Cardiac muscle cell (in vitro differentiated cells and primary cell): ENCODE data around the gene FRMD5. TPM values are rescaled to one million over a fixed set of nuclear protein-coding genes. Genes with fewer than 3 reads are reported as not detected.

Source experiments
- DNase-seq, 2 donors: peaks; one replicate each; pipeline versions ENCODE4 v3.0.0 to v3.0.0-alpha.2; 2010 to 2017; ENCODE audit warnings: low read depth in 1 of 2, low spot score in 1 of 2
- H3K27ac ChIP-seq: fragments of 200-600 bp; sonication (generic); 2 replicates; pipeline ENCODE4 v1.5.1; 2016
- H3K27me3 ChIP-seq: fragments of 200-600 bp; sonication (generic); 2 replicates; pipeline ENCODE4 v1.6.0; 2016; ENCODE audit warnings: control low read depth
- H3K36me3 ChIP-seq: fragments of 200-600 bp; sonication (generic); 2 replicates; pipeline ENCODE4 v1.5.1; 2016; ENCODE audit warnings: control low read depth
- H3K4me1 ChIP-seq: fragments of 200-600 bp; sonication (generic); 2 replicates; pipeline ENCODE4 v1.8.1; 2017; ENCODE audit warnings: low read depth, mild to moderate bottlenecking, mixed run types
- H3K4me3 ChIP-seq: fragments of 200-600 bp; sonication (generic); 2 replicates; pipeline ENCODE4 v1.5.1; 2016; ENCODE audit warnings: mild to moderate bottlenecking
- H3K9me3 ChIP-seq: fragments of 200-600 bp; sonication (generic); 2 replicates; pipeline ENCODE4 v1.5.1; 2017; ENCODE audit warnings: low read depth, mild to moderate bottlenecking, control low read depth
- CTCF ChIP-seq: IDR thresholded peaks from 2 replicates; pipeline ENCODE4 v1.5.1; 2012; ENCODE audit warnings: low read depth, mild to moderate bottlenecking, low read length
- polyA plus RNA-seq: library from polyadenylated mRNA; unstranded; fragments of >200 nt; fragmentation: Nextera tagmentation; extraction: Ambion mirVana; gene quantifications from 2 replicates; pipeline ENCODE4 v1.2.1, GENCODE V29; 2016
- total RNA-seq: library from RNA; depleted of rRNA; stranded (reverse); fragments of >200 nt; gene quantifications from 2 replicates; pipeline ENCODE4 v1.2.3, GENCODE V29; 2016

The FRMD5 gene
- total and polyA plus RNA-seq, 2 experiments from 2014 or later: 26.8 to 59.7 TPM

- Histone ChIP-seq H3K4me1 (peaks cover 9% of the 10 kb centered on the region), H3K9me3 (no peaks in the 10 kb centered on the region), H3K27ac (no peak overlapping the region), H3K36me3 (no peaks in the 10 kb centered on the region), H3K27me3 (peaks cover 3% of the 10 kb centered on the region), H3K4me3 (no peak overlapping the region)
- TF ChIP-seq CTCF: no peak
- peak in 1 of 2 donors; percentile 10 for DNase-seq
Observed at GRCh38 chr15:43930556-43930955, 264.5 kb downstream of the FRMD5 start.

DNA sequence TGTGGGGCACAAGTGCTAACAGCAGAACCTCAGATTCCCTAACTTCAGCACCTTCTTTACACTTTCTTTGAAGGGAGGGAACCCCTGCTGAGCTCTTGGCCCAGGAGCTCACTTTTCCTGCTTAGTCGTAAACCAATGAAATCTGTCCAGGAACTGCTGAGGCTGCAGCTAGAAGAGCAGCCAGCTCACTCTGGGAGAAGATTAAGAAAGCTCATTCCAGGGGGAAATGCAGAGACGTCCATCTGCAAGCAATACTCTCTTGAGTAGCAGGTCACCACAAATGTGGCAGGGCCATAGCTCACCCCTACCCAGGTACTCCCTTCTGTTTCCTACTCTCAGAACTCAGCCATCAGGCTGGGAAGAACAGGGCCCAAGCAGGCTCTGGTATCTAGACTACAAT is 265.0 kb downstream of the FRMD5 start:
- Histone ChIP-seq H3K27me3 (peaks cover 3% of the 10 kb centered on the region), H3K4me3 (no peak overlapping the region), H3K9me3 (no peaks in the 10 kb centered on the region), H3K4me1 (peaks cover 12% of the 10 kb centered on the region), H3K36me3 (no peaks in the 10 kb centered on the region), H3K27ac (no peak overlapping the region)
- peak; percentile 45 to 50 for DNase-seq
- no peak for TF ChIP-seq CTCF

GRCh38 chr15:43928152-43928551 is 266.9 kb downstream of the FRMD5 start:
- H3K27ac ChIP-seq: no peak overlapping the region

DNA sequence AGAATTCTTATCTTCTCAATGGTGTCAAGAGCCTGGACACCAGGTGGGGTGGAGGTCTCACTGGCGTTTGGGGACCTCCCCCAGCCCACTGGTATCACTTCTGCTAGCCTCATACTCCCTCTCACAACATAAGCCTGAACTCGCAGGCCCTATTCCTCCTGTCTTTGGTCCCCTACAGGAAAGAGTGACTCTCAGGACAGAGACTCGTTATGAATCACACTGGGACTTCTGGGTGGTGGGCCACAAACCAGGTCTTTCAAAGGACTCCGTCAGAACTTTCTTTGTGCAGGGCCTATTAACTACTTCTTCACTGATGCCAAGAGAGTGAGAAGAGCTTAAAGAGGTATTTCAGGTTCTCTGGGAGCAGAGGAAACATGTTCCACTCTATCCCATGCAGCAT is 267.9 kb downstream of the FRMD5 start:
- no peaks in the 10 kb centered on the region for H3K36me3 ChIP-seq
- no peak overlapping the region for H3K27ac ChIP-seq
- TF ChIP-seq CTCF: no peak
- no peaks in the 10 kb centered on the region for H3K9me3 ChIP-seq
- H3K27me3 ChIP-seq: no peaks in the 10 kb centered on the region
- DNase-seq: no peak
- peaks cover 12% of the 10 kb centered on the region for H3K4me1 ChIP-seq
- H3K4me3 ChIP-seq: no peak overlapping the region

More at GRCh38 chr15:43928152-43928551, 266.9 kb downstream of the FRMD5 start:
- no peak for DNase-seq
- H3K36me3 ChIP-seq: no peaks in the 10 kb centered on the region
- TF ChIP-seq CTCF: no peak
- no peaks in the 10 kb centered on the region for H3K27me3 ChIP-seq
- H3K9me3 ChIP-seq: no peaks in the 10 kb centered on the region
- H3K4me1 ChIP-seq: peaks cover 12% of the 10 kb centered on the region
- no peak overlapping the region for H3K4me3 ChIP-seq

DNA sequence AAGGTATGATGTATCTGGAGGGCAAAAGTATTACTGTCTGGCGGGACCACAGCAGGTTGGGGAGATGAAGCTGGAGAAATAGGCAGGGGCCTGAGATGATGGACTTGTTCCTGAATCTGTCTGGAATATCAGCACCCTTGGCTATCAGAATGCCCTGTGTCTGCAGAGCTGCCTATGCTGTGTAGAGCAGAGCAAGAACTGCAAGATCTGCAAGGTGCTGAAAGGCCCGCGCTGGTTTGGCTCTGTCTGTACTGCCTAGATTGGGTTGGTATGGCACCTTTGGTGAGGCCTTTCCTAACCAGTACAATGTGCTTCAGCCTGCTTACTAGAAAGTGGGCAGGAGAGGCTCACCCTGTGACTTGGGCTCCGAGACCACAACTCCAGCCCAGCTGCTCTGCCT is 271.5 kb downstream of the FRMD5 start:
- Histone ChIP-seq H3K4me3 (no peak overlapping the region), H3K27ac (no peak overlapping the region), H3K9me3 (no peaks in the 10 kb centered on the region), H3K36me3 (no peaks in the 10 kb centered on the region), H3K4me1 (peaks cover 28% of the 10 kb centered on the region), H3K27me3 (no peaks in the 10 kb centered on the region)
- TF ChIP-seq CTCF: no peak
- no peak for DNase-seq

DNA sequence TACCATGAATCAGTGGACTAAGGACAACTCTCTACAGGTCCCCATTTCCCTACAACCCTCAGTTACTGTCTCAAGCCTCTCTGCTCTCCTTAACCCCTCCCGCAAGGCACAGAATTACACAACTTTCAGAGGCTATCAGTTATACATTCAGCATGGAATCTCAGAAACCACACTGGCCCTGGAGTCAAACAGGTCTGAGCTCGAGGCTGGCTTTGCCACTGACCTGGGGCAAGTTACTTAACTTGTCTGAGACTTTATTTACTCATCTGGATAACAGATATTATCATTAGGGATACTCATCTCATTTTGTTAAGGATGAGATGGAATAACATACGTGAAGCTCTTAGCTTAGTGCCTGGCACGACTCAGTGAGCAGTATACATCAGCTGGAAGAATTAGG is 273.1 kb downstream of the FRMD5 start:
- Histone ChIP-seq H3K9me3 (no peaks in the 10 kb centered on the region), H3K27ac (no peak overlapping the region), H3K4me3 (no peak overlapping the region), H3K27me3 (no peaks in the 10 kb centered on the region), H3K4me1 (peaks cover 28% of the 10 kb centered on the region), H3K36me3 (no peaks in the 10 kb centered on the region)
- no peak for TF ChIP-seq CTCF
- peak in 1 of 2 donors; percentile 62 for DNase-seq
